NCI-H226 (cell line): ENCODE results near the gene HTR2B.
"Not testable (repeated sequence)": the region's sequence is repeated elsewhere in the genome, so short reads cannot be mapped to it uniquely, and the experiment has no call there.

Experiments
- DNase-seq: peaks from one replicate; pipeline ENCODE4 v3.0.0-alpha.2; 2015

HTR2B gene

DNA sequence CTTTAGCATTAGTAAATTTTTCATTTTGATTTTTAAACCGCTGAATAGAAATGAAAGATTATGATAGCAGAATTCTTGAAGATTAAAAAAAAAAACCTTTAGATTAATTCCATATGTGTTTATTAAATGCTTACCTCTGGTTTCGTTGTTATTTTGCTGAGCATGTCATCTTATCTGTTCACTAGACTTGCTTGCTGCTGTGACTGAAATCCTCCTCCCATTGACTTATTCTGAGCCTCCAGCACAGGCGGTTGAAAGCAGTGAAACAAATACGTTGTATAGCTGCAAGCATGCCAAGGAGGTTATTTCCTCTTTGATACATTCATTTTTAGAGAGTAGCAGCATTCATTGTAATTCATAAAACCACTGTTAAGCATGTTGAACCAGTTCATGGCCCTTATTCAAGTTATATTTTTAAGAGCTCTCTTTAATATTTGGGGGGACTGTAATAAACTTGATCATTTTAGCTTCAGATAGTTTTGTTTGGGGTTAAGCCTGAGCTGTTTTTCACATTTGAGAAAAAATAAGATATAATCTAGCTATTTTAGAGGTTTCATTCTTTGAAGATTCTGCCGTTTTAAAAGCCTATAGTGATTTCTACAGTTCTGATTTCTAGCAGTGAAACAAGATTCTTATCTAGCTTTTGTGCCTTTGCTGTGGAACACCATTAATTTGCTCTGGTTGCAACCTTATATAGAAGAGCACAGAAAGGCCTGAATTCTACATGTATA lies at the start of gene HTR2B:
Gene HTR2B (minus strand): TSS at position 205 of the 731 bp plus-strand sequence. CDS start 1,278 bp downstream, outside the sequence.
- DNase-seq, result no peak

DNA sequence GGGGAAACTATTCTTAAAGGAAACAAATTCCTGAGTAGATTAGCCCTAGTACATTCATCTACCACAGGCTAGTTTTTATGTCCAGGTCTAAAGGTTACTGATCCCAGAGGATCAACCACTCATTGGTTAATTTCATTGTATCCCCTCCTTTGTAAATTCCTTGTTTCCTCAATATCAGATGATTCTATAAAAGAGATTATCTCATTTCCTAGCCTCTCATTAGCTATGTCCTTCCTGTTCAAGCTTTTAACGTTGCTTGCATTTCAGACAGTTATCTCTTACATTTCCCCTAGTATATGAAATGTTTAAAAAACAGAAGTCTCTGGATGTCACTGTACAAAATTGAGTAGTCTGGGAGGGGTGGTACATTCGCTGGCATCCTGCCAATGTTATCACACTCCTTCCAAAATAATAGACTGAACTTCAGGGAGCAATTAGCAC lies 49.4 kb upstream of the HTR2B start:
- no peak for DNase-seq

DNA sequence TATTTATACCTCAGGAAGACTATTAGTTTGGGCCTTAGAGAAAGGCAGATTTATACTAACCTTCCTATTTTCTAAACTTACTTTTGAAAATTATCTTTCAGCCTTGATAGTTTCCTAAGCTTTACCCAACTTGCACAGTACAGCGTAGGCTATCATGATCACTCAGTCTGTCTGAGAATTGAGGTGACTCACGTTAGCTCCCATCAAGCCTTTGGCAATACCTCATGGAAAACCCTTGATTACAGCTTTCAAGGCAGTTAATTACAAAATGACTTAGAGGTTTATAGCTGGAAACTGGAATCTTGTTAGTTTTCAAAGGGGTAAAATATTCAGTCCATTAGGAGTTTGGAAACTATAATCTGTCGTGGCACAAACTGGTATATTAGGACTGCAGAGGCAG lies 47.2 kb upstream of the HTR2B start:
- DNase-seq, result no peak

DNA sequence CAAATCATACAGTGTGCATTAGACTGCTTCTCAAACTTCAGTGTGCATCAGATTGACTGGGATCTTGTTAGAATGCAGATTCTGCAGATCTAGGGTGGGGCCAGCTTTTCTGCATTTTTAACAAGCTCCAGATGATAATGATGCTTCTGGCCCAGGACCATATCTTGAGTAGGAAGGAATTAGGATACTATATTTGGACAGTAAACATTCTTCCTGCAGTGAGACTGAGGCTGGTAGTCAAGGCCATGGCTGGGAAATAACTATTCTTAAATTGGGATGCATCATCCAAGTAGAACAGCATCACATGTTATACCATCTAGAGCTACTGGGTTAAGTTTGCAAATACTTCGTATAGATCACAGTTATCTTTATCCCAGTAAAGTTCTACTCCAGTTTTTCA lies 45.2 kb upstream of the HTR2B start:
- no peak for DNase-seq

DNA sequence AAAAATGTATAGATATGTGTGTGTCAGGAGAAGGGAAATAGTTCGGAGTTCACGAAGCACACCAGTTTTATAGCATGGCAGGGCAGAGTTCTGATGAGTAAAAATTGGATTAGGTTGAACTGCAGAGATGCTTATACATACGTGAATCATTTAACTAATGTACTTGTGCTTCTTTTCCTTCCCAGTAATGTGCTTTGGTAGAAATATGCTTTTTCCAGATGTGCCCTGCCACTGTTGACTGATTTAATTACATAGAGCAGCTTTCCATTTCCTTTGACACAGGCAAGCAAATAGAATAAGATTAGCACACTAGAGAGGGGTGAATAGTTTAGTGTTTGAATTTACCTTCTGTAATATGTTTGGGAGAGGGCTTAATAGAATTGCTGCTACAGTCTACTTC lies 44.6 kb upstream of the HTR2B start:
- DNase-seq, result no peak

DNA sequence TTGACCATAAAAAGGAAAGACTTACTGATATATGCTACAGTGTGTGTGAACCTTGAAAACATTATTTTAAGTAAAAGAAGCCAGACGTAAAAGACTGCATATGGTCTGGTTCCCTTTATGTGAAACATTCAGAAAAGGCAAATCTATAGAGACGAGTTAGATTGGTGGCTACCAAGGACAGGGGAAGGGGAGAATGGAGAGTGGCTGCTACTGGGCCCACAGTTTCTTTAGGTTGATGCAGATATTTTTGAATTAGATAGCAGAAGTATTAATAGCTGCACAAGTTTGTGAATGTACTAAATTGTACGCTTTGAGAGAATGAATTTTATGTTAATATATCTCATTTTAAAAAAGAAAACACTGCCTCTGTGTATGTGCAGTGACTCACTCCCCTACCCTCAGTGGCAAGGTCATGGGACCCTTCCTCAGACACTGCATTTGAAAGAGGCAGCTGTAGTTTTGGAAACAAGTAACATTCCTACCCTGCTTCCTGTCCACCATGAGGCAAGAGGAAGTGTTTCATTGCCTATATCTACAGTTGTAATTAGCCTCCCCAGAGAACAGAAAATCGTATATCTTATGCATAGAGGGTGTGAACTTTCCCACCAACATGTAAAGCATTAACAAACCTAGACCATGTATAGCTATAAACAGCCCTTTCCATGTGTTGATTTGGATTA lies 43.8 kb upstream of the HTR2B start:
- no peak for DNase-seq

DNA sequence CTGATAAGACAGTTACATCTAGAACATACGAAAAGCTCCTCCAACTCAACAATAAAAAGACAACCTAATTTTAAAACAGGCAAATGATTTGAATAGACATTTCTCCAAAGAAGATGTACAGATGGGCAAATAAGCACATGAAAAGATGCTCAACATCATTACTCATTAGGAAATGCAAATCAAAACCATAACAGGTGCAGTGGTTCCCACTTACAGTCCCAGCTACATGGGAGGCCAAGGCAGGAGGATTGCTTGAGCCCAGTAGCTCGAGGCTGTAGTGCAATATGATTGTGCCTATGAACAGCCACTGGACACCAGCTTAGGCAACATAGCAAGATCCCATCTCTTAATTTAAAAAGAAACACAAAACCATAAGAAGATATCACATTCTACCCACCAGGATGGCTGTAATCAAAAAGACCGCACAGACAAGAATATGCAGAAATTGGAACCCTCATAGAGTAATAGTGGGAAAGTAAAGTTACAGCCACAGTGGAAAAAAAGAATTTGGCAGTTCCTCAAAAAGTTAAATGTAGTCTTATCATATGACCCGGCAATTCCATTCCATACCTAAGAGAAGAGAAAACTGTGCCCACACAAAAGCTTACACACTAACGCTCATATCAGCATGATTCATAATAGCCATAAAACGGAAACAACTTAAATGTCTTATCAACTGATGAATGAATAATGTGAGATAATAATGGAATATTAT lies 43.1 kb upstream of the HTR2B start:
- DNase-seq, result peak; percentile 93

DNA sequence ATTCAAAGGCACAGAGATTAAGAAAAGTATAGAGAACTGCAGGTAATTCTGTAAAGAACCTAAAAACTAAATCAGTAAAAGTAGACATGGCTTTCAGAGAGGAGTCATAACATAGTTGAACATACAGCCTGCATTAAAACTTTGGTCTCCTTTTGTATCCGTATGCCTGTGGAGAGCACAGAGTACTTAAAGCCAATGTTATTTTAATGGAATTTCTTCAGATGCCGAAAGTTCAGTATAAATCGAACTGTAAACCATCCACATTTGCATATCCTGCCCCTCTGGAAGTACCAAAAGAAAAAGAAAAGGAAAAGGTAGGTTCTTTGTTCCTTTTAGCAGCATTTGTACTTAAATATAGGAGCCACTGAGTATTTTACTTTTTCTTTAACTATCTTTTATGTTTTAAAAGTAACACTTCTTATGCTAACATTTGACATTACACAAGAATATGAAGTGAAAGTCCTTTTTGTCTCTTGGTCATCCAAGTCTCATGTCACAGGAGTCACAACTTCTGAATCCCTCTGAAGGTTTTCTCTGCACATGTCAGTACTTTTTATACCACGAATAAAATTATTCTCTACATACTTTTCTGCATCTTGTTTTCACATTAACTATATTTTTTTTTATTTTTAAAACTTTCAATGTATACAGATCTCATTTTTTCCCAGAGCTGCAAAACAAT lies 38.7 kb upstream of the HTR2B start:
- DNase-seq, result no peak

DNA sequence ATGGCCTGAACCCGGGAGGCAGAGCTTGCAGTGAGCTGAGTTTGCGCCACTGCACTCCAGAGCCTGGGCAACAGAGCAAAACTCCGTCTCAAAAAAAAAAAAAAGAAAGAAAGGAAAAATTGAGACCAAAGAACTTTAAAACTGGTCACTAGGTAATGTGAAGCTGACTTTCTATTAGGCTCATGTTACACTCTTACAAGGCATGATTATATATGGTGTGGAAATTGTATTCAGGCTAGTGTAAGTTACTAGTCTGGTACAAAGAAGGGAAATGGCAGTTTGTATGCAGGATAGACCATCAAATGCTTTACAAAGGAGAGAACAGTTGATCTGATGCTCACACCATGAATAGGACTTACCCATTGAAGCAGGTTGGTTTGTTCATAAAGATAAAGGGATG lies 38.2 kb upstream of the HTR2B start:
- no peak for DNase-seq

DNA sequence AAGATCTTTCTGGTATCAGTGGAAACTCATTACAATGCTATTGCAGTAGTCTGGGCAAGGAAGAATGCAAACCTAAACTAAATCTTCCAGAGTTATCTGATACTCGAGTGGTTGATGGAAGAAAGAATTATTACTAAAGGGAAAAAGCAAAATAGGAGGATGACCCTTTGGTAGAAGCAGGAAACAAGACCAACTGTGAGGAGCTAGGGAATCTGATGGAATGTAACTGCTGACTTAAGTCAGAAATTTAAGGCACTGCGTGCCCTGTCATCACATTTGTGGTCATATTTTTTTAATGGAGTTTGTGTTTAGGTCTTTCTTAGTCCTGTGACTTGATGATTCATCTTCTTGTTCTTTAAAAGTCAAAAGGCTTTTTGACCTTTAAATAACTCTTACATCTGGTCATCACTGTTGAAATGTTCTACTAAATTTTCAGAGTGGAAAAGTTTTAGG lies 37.1 kb upstream of the HTR2B start:
- DNase-seq, result peak; percentile 94

DNA sequence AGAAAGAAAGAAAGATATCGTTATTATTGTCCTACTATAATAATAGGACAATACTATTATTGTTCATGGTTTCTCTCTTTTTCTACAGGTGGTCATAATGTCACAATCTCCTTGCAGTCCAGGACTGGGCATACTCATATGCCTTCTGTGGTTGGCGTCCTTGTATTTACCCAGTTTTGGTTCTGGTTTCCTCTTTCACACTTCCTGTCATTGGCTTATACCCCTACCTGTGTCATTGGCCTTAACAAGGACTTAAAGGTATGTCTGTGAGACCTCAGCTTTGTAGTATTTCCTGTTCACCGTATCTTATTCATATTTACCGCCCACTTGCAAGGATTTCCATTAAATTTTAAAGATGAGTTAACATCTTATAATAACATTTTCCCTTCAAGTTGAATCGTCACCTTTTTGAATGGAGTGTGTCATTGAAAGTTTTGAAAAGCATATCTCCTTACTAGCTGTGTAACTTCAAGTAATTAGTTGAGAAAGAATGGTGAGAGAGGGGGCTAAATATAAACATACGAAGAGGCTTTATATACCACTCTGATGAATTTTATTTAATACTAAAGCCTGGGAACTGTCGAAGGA lies 36.5 kb upstream of the HTR2B start:
- DNase-seq, result no peak

DNA sequence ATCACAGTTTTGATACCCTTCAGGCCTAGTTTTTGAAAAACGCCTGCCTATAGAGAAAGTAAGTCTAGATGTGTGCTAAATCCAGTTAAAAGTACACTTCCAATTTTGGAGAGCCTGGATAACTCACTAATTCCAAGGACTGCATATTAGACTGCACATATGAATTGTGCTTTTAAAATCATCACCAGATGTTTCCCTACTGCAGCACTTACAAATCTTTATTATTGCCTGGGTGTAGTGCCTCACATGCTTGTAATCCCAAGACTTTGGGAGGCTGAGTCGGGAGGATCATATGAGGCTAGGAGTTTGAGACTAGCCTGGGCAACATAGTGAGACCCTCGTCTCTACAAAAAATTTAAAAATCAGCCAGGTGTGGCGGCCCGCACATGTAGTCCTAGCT lies 35.9 kb upstream of the HTR2B start:
- no peak for DNase-seq

DNA sequence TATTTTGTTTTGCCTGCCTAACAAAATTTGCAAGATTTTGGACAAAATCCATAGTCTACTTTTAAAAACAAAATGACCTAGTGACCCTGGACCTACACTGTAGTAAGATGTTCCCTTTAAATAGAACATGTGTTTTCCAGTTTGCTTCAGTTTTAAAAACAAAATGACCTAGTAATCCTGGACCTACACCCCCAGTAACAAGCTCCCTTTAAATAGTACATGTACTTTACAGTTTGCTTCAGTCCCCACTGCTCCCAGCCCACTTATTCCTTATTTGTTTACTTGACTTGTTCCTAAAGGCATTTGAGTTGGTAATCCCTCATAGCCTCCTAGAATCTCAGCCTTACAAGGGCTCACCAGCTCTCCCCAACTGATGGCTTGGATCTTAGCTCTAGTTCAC lies 34.5 kb upstream of the HTR2B start:
- DNase-seq, result no peak

DNA sequence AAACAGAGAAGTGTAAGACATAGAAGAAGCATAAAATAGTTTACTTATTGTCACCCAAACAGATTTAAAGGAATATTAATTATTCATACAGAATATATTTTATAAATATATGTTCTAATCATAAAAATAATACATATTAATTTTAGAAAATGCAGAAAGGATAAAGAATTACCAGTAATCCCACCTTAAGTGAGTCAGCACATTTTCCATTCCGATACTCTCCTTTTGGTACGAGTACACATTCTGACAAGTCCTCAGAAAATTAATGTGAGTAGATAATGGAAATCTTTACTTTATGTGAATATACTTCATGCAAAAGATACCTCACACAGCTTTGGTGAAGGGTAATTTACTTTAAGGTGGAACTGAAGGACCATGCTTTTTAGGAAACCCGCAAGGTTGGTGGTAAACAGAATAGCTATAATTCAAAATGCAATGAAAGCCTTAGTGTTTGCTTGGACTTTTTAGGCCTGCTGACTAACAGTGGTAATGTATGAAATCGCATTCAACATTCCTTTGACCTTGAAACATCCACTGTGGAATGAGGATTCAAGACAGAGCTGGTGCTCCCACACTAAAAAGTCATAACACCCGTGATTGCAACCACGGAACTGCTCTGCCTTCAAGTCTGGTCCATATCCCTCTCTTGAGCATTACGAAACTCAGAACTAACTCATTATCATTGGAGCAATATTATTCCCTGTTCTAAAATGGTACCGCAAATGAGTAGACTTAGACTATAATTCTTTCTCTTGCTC lies 28.1 kb upstream of the HTR2B start:
- peak; percentile 58 for DNase-seq

DNA sequence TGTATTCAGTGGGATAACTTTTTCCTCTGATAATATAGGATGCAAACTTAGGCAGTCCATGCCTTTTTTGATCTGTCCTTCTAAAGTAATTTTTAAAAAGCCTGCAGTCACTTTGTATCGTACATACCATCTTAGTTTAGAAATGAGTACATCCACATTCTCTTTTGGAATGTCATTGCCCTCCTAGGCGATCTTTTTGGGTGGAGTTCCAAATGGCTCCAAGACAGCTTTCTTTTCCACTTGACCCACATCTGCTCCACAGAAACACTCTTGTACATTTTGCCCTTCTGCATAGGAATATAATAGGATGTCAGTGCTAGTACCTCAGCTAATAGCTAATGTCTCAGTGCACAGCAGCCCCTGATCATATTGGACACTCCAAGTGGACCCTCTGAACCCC lies 21.8 kb upstream of the HTR2B start:
- no peak for DNase-seq

DNA sequence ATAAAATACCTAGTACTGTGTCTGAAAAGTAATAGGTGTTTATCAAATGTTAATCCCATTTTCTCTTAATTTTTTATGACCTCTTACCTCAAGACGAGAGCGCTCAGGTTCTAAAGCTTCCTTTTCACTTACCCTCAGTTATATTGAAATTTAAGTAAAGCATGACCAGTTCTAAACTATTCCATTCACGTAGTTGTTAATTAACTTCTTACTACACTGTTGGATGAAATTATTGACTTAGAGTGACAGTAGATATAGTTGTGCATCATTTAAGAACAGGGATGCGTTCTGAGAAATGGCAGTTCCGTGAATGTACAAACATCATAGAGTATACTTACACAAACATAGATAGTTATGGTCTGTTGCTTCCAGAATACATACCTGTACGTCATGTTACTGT lies 20.1 kb upstream of the HTR2B start:
- DNase-seq, result no peak

DNA sequence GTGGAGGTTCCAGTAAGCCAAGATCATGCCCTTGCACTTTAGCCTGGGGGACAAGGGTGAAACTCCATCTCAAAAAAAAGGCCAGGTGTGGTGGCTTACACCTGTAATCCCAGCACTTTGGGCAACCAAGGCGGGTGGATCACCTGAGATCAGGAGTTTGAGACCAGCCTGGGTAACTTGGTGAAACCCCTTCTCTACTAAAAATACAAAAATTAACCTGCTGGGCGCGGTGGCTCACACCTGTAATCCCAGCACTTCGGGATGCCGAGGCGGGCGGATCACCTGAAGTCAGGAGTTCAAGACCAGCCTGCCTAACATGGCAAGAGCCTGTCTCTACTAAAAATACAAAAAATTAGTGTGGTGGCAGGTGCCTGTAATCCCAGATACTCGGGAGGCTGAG lies 16.0 kb upstream of the HTR2B start:
- not testable (repeated sequence) for DNase-seq

DNA sequence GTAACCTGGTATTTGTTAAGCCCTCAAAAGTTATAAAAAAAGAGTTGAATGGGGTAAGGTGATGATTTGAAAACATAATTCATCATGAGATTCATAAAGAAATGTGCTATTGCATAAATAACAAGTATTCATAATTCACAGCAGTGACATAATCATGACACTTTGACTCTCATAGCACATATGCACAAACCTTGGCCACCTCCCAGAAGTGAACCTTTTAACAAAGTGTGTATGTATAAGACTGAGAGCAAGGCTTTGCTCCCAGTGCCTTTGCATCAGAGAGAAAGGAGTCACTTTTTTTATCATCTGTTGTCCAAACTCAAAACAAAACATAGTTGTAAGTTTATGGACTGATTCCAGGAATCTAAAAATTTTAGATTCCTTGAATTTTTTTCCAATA lies 15.0 kb upstream of the HTR2B start:
- no peak for DNase-seq

DNA sequence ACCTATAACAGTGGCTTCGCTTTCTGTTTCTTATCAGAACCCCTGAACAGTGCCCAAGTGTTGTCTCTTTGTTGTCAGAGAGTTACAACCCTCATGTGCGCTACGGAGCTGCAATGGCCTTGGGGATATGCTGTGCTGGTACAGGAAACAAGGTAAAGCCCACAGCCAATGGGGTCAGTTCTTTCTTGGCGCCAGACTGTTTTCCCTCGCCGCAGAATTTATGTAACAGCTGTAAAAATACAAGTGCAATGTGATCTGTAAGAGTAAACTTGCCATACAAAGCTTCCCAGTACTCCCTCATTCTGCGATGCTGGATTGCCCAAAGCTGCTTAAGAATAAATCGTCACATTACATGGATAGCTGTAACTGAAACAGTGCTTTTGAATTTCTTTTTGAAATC lies 13.9 kb upstream of the HTR2B start:
- no peak for DNase-seq

DNA sequence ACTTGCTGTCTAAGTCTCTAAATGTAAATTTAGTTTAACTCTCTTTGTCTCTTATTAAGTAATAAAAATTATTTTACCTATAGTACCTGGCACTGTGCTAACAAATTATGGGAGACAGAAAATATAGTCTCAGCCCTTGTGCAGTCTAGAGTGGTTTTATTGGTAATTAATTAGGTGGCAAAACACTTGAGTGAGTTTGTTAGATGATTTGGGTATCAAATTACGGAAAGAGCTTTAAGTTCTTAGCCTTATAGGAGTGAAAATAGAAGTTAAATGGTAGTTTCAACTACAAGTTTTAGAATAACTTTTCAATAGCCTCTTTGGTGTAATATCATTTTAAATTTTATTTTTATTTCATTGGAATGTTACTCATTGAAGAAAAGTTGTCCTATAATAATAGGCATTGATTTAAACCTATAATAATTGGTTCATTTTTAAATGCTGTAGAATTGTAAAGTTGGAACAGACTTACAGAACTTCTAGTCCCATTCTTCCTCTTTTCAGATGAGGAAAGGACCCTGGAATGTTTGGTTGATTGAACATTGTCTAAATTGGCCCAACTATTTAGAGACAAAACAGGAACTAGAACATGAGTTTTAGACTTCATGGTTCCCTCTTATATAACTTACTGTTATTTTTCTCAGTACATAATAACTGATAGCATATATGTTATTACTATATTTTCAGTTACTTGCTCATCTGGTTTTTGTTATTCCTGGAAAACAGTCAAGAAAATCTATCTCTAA lies 10.2 kb upstream of the HTR2B start:
- DNase-seq, result no peak

DNA sequence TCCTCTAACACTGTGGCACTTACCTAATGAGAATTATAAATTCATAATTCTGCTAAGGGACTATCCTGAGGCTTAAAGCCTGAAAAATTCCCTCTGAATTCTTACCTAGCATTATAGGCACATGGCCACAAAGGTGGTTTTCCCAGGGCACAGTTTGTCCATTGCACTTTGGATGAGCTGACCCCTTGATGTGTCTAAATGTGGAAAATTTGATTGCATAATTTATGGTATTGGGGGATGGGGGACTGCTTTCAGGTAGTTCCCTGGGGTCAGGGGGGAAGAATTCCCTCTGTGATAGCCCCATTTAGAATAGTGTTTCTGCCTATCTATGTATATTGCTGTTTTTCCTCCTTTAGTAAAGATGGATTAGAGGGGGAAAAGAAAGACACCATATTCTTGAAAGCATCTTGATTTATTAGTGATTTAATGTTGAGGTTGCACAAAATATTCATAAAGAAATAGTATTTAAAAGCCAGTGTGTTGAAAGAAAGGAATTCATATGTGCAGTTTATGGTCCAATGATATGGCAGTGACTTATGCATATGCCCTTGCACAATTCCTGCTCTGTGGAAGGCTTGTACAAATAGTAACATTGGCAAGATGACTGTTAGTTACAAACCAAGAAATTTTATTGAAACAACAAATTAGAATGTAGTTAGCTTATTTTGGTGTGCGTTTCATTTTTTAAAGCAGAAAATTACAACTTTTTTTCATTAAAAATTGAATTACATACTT lies 8.7 kb upstream of the HTR2B start:
- no peak for DNase-seq
